Activated T-cell treated with anti-CD3 and anti-CD28 coated beads for 48 hours (primary cell): Measurements from ENCODE around the gene FHOD1.

ENCODE experiments used
- DNase-seq: peaks from one replicate; pipeline ENCODE4 v3.0.0-alpha.2; 2020; ENCODE audit warnings: low read depth

Gene FHOD1

GRCh38 chr16:67234180-67234597 is 13.1 kb downstream of the FHOD1 start:
- DNase-seq, result no peak

DNA sequence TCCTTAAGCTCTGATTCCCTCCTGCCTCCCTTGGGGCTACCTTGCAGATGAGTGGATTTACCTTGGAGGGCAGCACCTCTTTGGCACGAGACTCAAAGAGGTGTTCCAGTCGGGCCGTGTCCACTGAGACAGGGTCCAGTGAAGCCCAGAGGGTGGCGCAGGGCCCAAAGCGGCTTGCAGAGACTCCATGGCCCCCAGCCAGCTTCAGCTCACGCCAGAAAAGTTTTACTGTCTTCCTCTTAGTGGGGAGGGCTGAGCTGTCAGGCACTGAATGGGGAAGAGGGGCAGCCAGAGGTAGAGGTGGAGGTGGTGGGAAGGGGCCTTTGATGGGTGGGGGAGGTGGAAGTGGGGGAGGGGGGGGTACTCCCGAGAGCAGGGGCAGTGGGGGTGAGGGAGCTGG is 13.7 kb downstream of the FHOD1 start:
- DNase-seq, result no peak

- DNase-seq, result no peak
Measured at GRCh38 chr16:67230809-67231660, 16.2 kb downstream of the FHOD1 start.

DNA sequence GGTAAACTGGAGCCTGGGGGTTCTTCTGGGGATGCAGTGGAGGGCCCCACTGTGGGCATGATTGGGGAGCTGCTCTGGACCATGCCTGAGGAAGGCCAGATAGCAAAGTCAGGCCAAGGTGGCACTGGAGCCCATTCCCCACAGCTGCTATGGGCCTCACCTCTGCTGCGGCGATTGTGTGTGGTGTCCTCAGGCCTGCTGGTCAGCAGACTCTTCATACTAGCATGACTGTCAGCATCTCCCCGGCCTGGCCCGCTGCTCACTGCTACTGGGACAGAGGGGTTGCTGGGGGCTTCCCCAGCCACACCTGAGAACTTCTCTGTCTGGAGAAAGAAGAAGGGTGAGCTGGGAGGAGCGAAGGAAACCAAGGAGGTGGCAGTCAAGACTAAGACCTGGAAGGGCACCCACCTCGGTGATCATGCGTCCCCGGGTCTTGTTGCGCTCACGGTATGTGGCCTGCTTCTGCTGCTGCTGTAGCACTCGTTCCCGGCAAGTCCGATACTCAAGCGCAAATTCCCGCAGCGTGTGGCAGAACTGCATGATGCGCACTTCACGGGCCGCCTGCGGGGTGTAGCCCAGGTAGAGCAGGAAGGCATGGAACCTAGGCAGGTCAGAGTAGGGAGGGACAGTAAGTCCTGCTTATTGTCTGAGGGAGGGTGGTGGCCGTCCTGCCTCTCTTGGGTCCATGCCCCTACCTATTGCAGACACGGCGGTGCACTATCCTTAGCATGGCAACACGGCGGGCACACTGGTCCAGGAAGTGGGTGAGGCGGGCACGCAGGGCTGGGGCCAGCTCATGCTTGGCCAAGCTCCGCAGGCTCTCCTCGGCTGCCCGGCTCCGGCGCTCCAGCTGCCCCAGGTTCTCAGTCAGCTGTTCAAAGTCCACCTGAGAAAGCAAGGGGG is 17.1 kb downstream of the FHOD1 start:
- no peak for DNase-seq

DNA sequence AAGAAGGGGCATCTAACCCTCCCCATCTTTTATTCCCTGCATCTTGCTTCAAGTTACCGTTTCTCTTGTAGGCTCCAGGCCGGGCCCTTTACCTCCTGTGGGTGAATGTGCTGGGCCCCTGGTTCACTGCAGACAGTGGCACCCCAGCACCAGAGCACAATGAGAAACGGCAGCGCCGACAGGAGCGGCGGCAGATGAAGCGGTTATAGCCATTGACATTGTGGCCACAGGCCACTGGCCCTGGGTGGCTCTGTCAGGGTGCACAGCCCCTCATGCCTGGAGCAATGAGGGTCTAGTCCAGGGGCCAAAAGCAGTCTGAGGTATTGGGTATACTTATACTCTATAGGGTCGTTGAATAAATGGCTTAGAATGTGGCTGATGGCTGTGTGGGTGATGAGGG is 18.4 kb downstream of the FHOD1 start:
- no peak for DNase-seq

DNA sequence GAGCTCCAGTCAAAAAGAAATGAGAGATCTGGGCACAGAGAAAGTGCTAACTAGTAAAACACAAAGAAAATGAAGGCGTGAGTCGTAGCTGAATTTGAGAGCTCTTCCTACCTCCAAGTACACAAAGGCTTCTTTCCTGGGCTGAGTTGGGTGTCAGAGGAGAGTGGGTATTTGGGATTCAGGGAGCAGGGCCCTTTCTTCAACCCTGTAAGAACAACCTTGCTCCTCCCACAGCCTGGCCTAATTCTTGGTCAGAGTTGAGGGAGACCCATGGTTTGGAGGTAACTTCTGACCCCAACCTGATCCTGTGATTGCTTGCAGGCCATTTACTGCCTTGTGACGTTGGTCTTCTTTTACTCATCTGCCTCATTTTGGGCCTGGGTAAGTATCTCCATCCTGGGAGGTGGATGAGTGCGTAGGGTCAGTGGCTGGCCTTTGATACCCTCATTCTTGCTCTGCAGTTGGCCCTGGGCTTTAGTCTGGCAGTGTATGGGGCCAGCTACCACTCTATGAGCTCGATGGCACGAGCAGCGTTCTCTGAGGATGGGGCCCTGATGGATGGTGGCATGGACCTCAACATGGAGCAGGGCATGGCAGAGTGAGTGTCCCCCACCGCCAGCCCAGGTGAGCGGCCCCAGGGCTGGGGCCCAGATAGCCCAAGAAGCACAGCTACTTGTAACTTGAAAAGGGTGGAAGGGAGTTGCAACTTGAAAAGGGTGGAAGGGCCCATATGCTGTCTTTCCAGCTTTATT is 19.1 kb downstream of the FHOD1 start:
- DNase-seq, result no peak

GRCh38 chr16:67227567-67227921 is 19.7 kb downstream of the FHOD1 start:
- no peak for DNase-seq

DNA sequence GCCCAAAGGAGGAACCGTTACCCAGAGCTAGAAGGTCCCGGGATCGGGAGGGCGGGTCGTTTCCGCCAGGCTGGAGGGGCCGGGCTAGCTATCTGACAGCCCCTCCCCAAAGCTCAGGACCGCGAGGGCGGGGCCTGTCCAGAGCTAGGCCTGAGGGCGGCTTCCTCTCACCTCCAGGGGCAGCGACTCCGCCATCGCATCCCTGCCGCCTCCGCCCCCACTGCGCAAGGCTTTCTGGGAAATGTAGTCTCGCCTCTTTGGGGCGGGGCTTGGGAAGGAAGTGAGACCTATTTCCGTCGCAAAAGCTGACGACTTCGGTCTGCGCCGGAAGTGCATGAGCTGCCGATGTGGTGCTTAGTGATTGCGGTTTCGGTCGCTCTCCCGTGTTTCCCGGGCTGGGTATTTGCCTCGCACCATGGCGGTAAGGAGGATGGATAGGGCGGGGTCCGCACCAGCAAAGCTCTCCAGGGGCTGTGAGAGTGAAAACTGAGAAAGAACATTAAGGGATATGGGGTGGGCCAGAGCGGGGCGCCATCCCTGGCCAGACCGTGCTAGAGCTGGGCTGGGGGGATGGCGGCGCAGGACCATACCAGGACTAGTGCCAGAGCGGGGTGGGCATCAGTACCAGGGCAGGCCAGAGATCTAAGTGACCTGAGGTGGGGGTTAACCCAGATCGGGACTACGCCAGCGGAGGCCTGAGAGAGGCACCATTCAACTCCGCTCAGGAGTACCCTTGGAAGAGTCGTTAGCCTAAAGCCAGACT is 20.3 kb downstream of the FHOD1 start, which contains the start of gene TMEM208:
TMEM208 (plus strand) TSS at position 327 of the 763 bp plus-strand sequence; CDS start at position 416, 89 bp downstream.
- peak; percentile 98 for DNase-seq

DNA sequence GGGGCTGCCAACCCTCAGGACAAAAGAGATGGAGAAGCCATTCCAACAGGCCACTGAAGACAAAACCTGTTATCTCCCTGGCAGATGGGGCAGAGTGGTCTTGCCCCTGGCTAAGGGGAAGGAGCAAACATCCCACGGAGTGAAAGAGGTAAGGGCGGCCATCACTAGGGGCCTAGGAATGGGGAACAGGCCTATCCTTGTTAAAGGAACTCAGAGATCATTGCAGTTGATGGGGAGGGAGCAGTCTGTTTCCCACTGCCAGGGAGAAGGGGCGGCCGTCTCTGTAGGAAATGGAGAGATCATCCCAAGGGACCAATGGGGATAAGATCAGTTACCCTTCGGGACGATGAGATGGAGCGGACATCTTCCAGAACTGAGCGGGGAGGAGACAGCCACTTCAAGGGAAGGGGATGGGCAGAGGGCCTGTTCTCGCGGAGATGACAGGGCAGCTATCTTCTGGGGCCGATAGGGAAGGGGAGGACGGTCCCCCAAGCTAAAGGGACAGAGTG is 20.9 kb downstream of the FHOD1 start:
- DNase-seq, result no peak

DNA sequence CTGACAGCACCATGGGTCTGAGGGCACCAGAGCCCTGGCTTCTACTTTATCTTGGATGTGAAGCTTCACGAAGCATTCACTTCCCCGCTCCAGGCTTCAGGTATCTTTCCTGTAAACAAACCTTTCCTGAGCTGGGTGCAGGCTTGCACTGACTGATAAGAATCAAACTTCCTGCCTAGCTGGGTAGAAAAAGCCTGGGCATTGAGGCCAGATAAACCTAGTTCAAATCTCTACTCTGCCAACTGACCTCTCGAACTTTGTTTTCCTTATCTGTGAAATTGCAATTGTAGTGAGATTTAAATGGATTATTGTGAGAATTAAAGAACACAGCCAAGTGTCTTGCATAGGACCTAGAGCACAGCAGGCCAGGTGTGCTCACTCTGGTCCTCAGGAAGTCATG is 23.3 kb downstream of the FHOD1 start:
- no peak for DNase-seq

DNA sequence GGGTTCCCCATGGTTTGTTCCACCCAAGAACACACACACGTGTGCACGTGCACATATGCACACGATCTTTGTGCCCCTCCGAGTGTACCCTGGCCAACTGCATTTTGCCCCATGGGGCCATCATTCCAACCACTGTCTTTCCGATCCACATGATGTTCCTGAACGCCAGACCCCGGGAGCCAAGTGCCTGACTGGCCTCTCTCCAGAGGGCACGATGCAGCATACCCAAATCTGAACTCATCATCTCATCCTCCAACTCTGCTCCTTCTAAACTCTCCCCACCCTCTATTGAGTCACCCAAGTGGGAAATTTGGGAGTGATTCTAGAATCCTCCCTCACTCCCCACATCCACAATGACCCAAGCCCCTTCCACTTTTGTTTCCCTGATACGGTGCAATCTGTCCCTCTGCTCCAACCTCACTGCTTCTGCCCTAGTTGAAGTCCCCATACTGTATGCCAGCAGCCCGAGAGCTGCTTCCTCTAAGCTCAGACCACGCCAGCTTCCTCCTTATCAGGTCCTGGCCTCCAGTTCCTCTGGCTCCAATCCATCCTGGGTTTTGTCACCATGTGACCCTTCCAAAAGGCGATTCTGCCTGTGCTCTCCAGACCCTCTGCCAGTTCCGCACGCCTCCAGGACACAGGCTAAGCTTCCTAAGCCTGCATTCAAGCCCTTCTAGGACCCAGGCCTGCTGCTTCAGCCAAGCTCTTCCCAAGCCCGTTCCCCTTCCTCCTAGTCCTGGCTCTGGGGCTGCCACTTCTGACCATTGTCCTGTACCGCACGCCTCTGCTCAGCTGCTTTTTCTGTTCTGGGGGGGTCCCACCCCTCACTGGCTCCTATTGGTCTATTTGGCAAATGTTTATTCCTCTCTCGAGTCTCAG is 30.4 kb downstream of the FHOD1 start:
- DNase-seq, result no peak

GRCh38 chr16:67215706-67216105 is 31.6 kb downstream of the FHOD1 start:
- no peak for DNase-seq

DNA sequence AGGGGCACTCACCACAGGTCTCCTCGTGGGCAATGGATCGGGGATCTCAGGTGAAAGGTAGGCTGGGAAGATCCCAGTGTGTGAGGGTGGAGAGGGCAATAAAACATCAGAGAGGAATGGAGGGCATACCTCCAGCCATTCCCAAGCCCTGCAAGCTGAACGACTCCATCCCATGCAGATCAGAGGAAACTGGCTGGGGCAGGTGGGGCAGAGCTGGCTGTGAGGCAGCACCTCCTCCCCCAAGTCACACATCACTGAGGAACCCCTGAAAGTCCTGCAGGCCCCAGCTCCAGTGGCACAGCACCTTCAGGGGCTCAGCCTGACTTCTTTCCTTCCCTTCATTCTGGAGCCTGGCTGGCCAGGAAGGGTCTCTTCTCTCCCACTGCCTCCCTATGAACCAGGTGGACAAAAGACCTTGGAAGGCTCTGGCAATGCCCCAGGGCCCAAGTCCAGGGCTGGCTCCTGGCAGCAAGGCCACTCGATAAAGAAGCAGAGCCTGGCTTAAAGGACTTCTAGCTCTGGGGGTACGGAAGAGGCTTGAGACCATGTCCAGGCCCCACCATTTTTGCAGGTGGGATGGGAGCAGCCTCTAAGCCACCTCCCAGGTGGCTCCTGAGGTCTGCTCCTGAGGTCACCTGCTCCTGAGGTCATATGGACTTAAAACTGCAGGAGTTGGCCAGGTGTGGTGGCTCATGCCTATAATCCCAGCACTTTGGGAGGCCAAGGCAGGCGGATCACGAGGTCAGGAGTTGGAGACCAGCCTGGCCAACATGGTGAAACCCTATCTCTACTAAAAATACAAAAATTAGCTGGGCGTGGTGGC is 33.9 kb downstream of the FHOD1 start:
- DNase-seq, result no peak

- DNase-seq, result no peak
Measured at GRCh38 chr16:67212766-67213165, 34.5 kb downstream of the FHOD1 start.

- DNase-seq, result no peak
Measured at GRCh38 chr16:67211674-67212073, 35.6 kb downstream of the FHOD1 start.

- DNase-seq, result no peak
Measured at GRCh38 chr16:67210069-67210937, 37.0 kb downstream of the FHOD1 start.

DNA sequence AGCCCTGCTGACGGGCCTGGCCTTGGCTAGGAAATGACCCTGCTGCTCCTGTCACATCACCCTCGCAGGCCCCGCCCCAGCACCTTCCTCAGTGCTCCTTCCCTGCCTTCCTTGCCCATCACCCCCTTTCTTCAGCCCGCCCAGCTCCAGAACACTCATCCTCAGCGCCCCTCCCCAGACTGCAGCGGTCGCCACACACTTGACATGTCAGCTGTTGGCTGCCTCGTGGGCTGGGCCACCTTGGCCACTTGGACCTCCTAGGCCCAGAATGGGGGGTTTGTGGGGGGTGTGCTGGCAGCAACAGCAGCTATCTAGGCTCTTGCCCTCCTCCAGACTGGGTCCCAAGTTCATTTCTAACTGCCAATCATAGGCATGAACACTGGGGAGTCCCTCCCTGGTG is 37.7 kb downstream of the FHOD1 start:
- DNase-seq, result no peak

DNA sequence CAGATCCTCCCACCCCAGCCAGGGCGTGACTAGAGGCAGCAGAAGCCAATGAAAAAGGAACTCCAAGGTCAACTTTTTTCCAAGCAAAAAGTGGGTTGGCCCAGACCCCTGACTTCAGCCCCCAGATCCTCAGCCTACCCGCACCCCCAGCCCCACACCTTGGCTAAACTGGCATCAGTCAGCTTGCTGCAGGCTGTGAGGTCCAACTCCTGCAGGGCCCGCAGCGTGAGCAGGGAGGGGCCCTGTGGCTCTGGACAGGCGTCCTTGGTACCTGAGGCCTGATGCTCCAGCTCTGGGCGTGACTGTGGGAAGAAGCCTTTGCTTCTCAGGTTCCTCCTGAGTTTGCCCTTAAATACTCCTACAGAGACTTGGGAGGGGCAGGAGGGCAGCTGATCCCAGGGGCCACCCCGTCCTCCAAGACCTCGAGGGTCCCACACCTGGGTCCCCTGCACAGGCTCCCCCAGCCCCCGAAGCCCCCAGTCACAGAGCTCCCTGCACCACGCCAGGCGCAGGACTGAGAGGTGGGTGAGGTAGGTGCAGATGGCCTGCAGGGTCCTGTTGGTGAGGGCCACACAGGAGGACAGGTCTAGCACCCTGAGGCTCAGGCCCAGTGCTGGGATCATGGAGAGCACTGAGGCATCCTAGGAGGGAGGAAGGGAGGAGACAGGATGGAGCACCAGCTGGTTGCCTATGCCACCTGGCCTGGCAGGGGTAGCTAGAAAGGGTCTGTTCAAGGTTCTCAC is 39.0 kb downstream of the FHOD1 start:
- DNase-seq, result no peak
